Sigmoid colon (tissue), 4 donors: ENCODE results near the gene SH2D6.

Source experiments
- CTCF ChIP-seq, 4 experiments: fragments of 450-650 bp in 3 of 4; fragments of 200-600 bp in 1 of 4; IDR thresholded peaks; one replicate each; pipeline ENCODE4 v1.5.1; 2016 to 2019; ENCODE audit warnings: antibody characterized with exemption in 4 of 4, mild to moderate bottlenecking in 3 of 4, moderate library complexity in 2 of 4
- EP300 ChIP-seq, 4 donors: sonication (generic); formaldehyde crosslinking; IDR thresholded peaks; one replicate each; pipeline ENCODE4 v1.6.1; 2017; ENCODE audit warnings: antibody characterized with exemption in 4 of 4

- TF ChIP-seq CTCF (IDR thresholded peaks at IDR 0.05) = no peak
- no peak for TF ChIP-seq EP300 (IDR thresholded peaks at IDR 0.05)
Observed at GRCh38 chr2:85401844-85402243, 16.7 kb upstream of the SH2D6 start.
